Gastrocnemius medialis (tissue), 4 donors: ENCODE results near the gene EMILIN2.

Experiments used
- POLR2A ChIP-seq, 2 donors: fragments of 450-650 bp; IDR thresholded peaks; one replicate each; pipeline ENCODE4 v1.6.1; 2017; ENCODE audit warnings: antibody characterized with exemption in 2 of 2, mild to moderate bottlenecking in 2 of 2, moderate library complexity in 2 of 2
- TF ChIP-seq, protein P1 (sequence below), 5 experiments: fragments of 450-650 bp in 3 of 5; fragments of 200-600 bp in 2 of 5; sonication (generic) in 2 of 5; IDR thresholded peaks in 4 of 5; conservative IDR thresholded peaks in 1 of 5; 1 replicate in 4 of 5; 2 replicates in 1 of 5; pipeline ENCODE4 v1.5.1; 2016 to 2019; ENCODE audit warnings: antibody characterized with exemption in 5 of 5, mild to moderate bottlenecking in 3 of 5, moderate library complexity in 3 of 5

DNA sequence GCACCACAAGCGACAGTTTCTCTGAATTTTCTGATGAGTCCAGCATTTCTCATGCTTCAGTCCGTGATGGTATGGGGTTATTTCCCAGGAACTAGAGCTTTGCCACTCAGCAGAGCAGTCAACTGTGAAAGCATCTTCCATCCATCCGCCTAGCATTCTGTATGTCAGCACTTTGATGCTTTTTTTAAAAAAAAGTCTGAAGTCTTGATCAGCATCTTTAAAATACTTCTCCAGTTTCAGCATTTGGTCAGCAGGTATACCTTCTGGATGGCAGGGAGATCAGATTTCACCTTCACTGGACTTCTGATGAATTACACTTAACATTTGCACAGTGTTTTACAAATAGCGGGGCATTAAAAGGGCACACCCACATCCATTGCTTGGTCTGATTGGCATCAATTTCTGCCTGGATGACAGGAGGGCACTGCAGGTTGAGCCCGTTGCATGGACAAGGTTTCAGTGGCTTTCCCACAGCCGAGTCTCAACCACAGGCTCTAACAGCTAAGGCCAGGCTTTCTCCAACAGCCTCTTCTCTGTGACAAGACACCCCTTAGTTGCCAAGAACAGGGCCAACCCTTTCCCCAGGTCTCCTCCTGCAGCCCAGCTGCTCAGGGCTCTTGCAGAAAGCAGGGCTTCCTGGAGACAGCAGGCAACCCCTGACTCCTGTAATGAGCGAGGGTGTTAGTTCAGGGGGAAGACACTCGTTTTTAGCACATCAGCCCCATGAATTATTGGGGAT, 54.0 kb downstream of the EMILIN2 start:
- TF ChIP-seq, protein P1, sequence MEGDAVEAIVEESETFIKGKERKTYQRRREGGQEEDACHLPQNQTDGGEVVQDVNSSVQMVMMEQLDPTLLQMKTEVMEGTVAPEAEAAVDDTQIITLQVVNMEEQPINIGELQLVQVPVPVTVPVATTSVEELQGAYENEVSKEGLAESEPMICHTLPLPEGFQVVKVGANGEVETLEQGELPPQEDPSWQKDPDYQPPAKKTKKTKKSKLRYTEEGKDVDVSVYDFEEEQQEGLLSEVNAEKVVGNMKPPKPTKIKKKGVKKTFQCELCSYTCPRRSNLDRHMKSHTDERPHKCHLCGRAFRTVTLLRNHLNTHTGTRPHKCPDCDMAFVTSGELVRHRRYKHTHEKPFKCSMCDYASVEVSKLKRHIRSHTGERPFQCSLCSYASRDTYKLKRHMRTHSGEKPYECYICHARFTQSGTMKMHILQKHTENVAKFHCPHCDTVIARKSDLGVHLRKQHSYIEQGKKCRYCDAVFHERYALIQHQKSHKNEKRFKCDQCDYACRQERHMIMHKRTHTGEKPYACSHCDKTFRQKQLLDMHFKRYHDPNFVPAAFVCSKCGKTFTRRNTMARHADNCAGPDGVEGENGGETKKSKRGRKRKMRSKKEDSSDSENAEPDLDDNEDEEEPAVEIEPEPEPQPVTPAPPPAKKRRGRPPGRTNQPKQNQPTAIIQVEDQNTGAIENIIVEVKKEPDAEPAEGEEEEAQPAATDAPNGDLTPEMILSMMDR (IDR thresholded peaks at IDR 0.05 in 4 of 5, conservative IDR thresholded peaks at IDR 0.05 in 1 of 5) = no peak
- TF ChIP-seq POLR2A (IDR thresholded peaks at IDR 0.05) = no peak
